ENCODE measurements around the gene SRCIN1. TPM values are rescaled to one million over a fixed set of nuclear protein-coding genes. Genes with fewer than 3 reads are reported as not detected.

SRCIN1 gene
- total RNA-seq, 1 donor from 2014 or later = 0.21 TPM

DNA sequence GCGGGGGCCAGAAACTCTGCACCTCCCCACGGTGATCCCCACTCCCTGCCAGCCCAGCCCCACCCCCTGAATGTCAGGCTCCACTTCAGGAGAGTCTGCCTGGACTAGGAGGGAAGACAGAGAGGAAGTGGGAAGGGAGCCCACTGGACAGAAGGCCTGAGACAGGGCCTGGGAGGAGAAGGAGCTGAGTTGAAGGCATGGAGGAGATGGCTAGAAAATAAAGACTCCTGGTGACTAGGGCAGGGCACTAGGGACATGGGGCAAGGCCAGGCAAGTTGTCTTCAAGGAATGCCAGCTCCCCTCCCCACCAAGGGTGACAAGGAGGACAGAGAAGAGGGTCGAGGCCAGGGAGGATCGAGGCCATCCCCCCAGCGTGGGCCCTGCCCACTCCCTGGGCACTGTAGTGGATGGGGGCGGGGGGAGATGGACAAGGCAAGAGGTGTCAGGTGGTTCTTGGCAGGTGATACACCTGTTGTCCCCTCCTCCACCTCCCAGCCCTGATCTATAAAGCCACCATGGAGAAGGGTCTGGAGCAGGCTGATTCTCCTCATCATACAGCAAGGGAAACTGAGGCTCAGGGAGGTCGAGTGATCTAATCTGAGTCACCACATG is 19.7 kb downstream of the SRCIN1 start:
- H3K27me3 Mint-ChIP-seq = peaks cover 67% of the 10 kb centered on the region
- no peak for DNase-seq
- intact Hi-C loops (cut with micrococcal nuclease) = no loop called here
- no peak overlapping the region for H3K27ac Mint-ChIP-seq
- H3K4me3 Mint-ChIP-seq = no peak overlapping the region
- no peaks in the 10 kb centered on the region for H3K9me3 Mint-ChIP-seq
- no peaks in the 10 kb centered on the region for H3K36me3 Mint-ChIP-seq (ENCODE audit: low read depth)
- H3K4me1 Mint-ChIP-seq = peaks cover 17% of the 10 kb centered on the region

DNA sequence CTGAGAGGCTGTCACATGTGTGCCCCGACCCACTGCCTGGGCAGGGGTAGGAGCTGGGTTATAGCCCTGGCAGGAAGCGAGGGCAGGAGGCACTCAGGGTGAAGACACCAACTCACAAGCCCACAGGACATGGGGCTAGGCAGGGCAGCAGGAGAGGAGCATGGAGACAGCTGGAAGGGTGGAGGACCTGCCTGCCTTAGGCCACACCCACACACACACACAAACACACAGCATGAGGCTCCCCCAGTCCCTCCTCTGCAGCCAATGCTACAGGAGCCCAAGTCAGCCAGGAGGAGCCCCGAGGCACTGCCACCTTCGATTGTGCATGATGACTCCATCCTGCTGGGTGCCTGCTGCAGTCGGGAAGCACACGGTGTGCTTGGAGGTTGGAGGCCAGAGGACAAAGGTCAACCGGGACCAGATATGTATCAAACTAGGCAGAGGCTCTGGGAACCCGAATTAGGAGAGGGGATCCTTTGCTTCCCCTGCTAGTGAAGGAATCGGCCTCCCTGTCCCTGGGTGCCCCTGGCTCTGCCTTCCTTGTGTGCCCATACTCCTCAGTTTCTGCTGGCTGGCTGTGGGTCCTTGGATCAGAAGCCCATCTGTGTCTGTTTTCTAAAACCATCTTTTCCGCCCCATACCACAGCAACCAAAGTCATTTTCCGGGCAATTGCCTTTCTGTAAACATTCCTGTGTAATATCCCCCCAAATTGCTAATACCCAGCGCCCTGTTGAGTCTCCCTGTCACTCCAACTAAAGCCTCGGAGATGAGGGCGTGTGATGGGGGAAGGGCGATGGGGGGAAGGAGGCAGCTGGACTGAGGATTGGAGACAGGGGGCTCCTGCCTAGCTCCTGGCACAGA is 20.5 kb downstream of the SRCIN1 start:
- intact Hi-C loops (cut with micrococcal nuclease) = no loop called here
- peaks cover 16% of the 10 kb centered on the region for H3K4me1 Mint-ChIP-seq

DNA sequence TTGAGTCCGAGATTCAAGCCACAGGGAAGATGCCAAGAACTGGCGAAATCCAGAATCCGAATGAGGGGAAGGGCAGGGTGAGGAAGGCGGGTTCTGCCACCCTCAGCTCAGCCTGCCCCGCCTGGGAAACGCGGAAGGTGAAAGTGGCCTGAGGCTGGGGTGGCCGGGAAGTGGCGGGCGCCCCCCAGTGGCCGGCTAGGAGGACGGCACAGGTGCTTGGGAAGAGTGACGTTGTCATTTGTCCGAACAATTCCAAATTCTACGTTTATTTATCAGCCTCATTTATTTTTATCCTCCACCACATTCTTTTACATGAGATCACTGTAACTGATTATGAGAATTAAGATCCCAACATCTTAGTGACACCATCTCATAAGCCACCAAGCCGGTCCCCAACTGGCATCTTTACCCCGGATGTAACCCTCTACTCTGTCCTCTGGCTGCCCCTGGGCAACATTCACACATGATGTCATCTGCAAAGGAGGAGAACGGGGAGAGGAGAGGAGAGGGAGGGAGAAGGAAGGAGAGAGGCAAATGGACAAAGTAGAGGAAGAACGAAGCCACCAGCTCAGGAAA is 21.3 kb downstream of the SRCIN1 start:
- H3K4me3 Mint-ChIP-seq = peak overlapping the region; percentile 46
- intact Hi-C loops (cut with micrococcal nuclease) = loop anchor here (1.0 kb wide), 1 partner anchor 26 kb away; no protein-coding TSS in a partner anchor
- peak overlapping the region; percentile 57 for H3K27ac Mint-ChIP-seq
- H3K4me1 Mint-ChIP-seq = peaks cover 16% of the 10 kb centered on the region
- no peaks in the 10 kb centered on the region for H3K36me3 Mint-ChIP-seq (ENCODE audit: low read depth)
- H3K27me3 Mint-ChIP-seq = peaks cover 70% of the 10 kb centered on the region
- peak; percentile 88 for DNase-seq
- no peaks in the 10 kb centered on the region for H3K9me3 Mint-ChIP-seq

More for the DNA sequence above, 20.5 kb downstream of the SRCIN1 start:
- DNase-seq = no peak
- H3K9me3 Mint-ChIP-seq = no peaks in the 10 kb centered on the region
- no peak overlapping the region for H3K4me3 Mint-ChIP-seq
- H3K27ac Mint-ChIP-seq = no peak overlapping the region
- no peaks in the 10 kb centered on the region for H3K36me3 Mint-ChIP-seq (ENCODE audit: low read depth)
- H3K27me3 Mint-ChIP-seq = peaks cover 66% of the 10 kb centered on the region

- Mint-ChIP-seq H3K27ac (no peak overlapping the region), H3K27me3 (peaks cover 73% of the 10 kb centered on the region), H3K4me3 (no peak overlapping the region), H3K9me3 (no peaks in the 10 kb centered on the region), H3K4me1 (peaks cover 16% of the 10 kb centered on the region), H3K36me3 (ENCODE audit: low read depth) (no peaks in the 10 kb centered on the region)
- intact Hi-C loops (cut with micrococcal nuclease) = loop anchor here (1.0 kb wide), 1 partner anchor 26 kb away; no protein-coding TSS in a partner anchor
- no peak for DNase-seq
Observed at GRCh38 chr17:38583828-38584349, 21.9 kb downstream of the SRCIN1 start.

- no peak overlapping the region for H3K4me3 Mint-ChIP-seq
- intact Hi-C loops (cut with micrococcal nuclease) = no loop called here
Observed at GRCh38 chr17:38583176-38583575, 22.6 kb downstream of the SRCIN1 start.

GRCh38 chr17:38582069-38582468 is 23.7 kb downstream of the SRCIN1 start:
- intact Hi-C loops (cut with micrococcal nuclease) = no loop called here

More at GRCh38 chr17:38583176-38583575, 22.6 kb downstream of the SRCIN1 start:
- Mint-ChIP-seq H3K4me1 (peaks cover 16% of the 10 kb centered on the region), H3K9me3 (no peaks in the 10 kb centered on the region), H3K27ac (no peak overlapping the region), H3K27me3 (peaks cover 70% of the 10 kb centered on the region), H3K36me3 (ENCODE audit: low read depth) (no peaks in the 10 kb centered on the region)
- DNase-seq = no peak

DNA sequence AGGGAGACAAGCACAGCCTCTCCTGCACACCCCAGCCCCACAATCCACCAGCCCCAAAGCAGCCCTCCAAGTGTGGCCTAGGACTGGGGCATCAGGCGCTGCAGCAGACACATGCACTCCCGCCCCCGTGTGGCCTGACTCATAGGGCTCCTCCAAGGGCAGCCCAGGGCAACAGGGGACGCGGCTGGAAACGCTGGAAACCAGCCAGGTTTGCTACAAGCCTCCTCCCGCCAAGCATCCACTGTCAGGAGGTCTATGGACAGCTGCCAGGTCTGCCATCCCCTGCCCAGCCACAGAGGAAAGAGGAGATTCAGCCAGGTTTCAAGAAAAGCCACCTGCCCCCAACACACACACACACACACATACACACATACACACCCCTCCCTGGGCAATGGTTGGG is 25.8 kb downstream of the SRCIN1 start:
- H3K4me1 Mint-ChIP-seq = peaks cover 9% of the 10 kb centered on the region
- no peaks in the 10 kb centered on the region for H3K9me3 Mint-ChIP-seq
- H3K4me3 Mint-ChIP-seq = no peak overlapping the region
- no peak for DNase-seq
- no peaks in the 10 kb centered on the region for H3K36me3 Mint-ChIP-seq (ENCODE audit: low read depth)
- H3K27me3 Mint-ChIP-seq = peaks cover 79% of the 10 kb centered on the region
- no peak overlapping the region for H3K27ac Mint-ChIP-seq
- intact Hi-C loops (cut with micrococcal nuclease) = no loop called here

More at GRCh38 chr17:38582069-38582468, 23.7 kb downstream of the SRCIN1 start:
- H3K4me1 Mint-ChIP-seq = peaks cover 11% of the 10 kb centered on the region
- H3K27me3 Mint-ChIP-seq = peaks cover 71% of the 10 kb centered on the region
- H3K4me3 Mint-ChIP-seq = no peak overlapping the region
- no peak for DNase-seq
- no peak overlapping the region for H3K27ac Mint-ChIP-seq
- no peaks in the 10 kb centered on the region for H3K36me3 Mint-ChIP-seq (ENCODE audit: low read depth)
- H3K9me3 Mint-ChIP-seq = no peaks in the 10 kb centered on the region

- H3K4me1 Mint-ChIP-seq = peaks cover under 1% of the 10 kb centered on the region
- H3K9me3 Mint-ChIP-seq = no peaks in the 10 kb centered on the region
- H3K27ac Mint-ChIP-seq = no peak overlapping the region
- peaks cover 78% of the 10 kb centered on the region for H3K27me3 Mint-ChIP-seq
- no peak for DNase-seq
- intact Hi-C loops (cut with micrococcal nuclease) = no loop called here
- no peak overlapping the region for H3K4me3 Mint-ChIP-seq
- no peaks in the 10 kb centered on the region for H3K36me3 Mint-ChIP-seq (ENCODE audit: low read depth)
Observed at GRCh38 chr17:38579083-38579480, 26.7 kb downstream of the SRCIN1 start.

DNA sequence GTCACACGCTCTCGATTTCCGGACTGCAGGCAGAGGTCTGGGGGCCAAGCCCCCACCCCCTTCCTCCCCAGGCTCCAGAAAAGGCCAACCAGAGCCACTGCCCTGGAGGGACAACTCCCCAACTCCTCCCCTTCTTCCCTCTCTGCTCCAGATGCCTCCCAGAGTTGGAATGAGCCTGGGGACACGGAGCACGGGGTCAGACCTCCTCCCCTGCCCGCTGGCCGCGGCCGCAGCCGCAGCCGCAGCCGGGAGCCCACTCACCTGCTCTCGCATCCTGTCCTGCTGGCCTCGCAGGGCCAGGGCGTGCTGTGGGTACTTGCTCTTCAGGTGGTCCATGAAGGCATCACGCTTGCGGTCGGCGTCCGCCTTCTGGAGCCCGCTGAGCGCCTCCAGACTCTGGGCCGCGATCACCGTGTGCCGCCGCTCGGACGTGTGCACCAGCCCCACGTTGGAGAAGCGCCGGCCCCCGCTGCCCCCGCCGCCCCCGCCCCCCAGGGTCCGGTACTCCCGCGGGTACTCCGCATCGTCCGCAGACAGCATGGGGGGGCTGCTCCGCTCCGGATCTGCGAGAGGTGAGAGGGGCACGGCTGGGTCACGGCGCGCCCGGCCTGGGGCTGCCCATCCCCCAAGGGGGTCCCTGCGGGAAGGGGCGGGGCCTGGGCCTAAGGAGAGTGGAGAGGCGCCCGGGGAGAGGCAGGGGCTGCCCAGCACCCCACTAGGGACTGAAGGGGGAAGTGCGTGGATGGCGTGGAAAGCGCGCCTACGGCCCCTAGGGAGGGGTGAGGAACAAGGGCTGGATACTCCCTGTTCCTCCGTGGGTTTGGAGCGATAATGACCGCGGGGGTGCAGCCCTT is 27.3 kb downstream of the SRCIN1 start:
- H3K27me3 Mint-ChIP-seq = peaks cover 81% of the 10 kb centered on the region
- H3K36me3 Mint-ChIP-seq (ENCODE audit: low read depth) = no peaks in the 10 kb centered on the region
- no peaks in the 10 kb centered on the region for H3K4me1 Mint-ChIP-seq
- no peaks in the 10 kb centered on the region for H3K9me3 Mint-ChIP-seq
- no peak for DNase-seq
- no peak overlapping the region for H3K4me3 Mint-ChIP-seq
- no peak overlapping the region for H3K27ac Mint-ChIP-seq
- intact Hi-C loops (cut with micrococcal nuclease) = no loop called here

DNA sequence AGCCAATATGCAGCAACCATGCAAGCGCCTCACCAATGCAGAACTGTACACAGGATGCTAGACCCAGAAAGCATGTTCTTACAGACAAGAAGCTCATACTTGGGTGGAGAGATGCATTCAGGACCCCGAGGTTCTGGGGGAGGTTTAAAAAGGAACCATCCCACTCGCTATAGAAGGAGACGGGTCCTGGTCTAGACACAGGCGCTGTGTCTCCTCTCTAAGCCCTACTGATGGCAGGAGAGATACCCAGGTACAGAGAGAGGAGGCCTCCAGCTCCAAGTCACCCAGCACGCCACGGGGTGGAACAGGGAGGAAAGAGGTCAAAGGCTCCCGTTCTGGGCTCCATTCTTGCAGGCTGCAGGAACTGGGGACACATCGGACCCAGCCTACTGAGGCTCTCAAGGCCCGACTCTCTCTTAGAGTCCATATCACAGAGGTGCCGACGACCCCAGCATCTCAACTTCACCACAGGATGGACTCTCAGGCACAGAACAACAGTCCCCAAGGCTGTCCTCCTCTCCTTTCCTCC is 28.0 kb downstream of the SRCIN1 start:
- H3K9me3 Mint-ChIP-seq = no peaks in the 10 kb centered on the region
- DNase-seq = no peak
- no peaks in the 10 kb centered on the region for H3K36me3 Mint-ChIP-seq (ENCODE audit: low read depth)
- H3K27ac Mint-ChIP-seq = no peak overlapping the region
- no peak overlapping the region for H3K4me3 Mint-ChIP-seq
- no peaks in the 10 kb centered on the region for H3K4me1 Mint-ChIP-seq
- peaks cover 82% of the 10 kb centered on the region for H3K27me3 Mint-ChIP-seq
- intact Hi-C loops (cut with micrococcal nuclease) = no loop called here

DNA sequence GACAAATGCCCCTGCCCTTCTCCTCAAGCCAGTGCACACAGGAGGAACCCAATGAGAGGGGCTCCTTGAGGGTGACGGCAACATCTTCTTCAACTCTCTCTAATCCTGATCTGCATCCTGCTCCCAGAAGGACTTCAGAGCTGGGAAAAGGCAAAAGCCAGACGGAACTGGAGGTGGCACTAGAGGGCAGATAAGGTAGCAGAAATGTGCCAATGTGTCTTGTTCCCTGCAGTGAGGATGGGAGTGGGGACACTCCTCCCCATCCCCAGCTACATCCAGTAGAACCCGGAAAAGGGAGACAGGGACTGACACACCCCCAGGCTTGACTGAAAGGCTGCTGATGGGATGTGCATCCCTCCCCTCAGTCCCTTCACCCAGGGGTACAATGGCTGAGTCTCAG is 28.5 kb downstream of the SRCIN1 start:
- H3K27me3 Mint-ChIP-seq = peaks cover 78% of the 10 kb centered on the region
- H3K9me3 Mint-ChIP-seq = no peaks in the 10 kb centered on the region
- DNase-seq = no peak
- no peak overlapping the region for H3K4me3 Mint-ChIP-seq
- H3K27ac Mint-ChIP-seq = no peak overlapping the region
- H3K4me1 Mint-ChIP-seq = no peaks in the 10 kb centered on the region
- no peaks in the 10 kb centered on the region for H3K36me3 Mint-ChIP-seq (ENCODE audit: low read depth)
- intact Hi-C loops (cut with micrococcal nuclease) = no loop called here

- H3K4me3 Mint-ChIP-seq = no peak overlapping the region
- H3K9me3 Mint-ChIP-seq = no peaks in the 10 kb centered on the region
- no peak overlapping the region for H3K27ac Mint-ChIP-seq
- H3K4me1 Mint-ChIP-seq = peaks cover 2% of the 10 kb centered on the region
- peaks cover 82% of the 10 kb centered on the region for H3K27me3 Mint-ChIP-seq
- intact Hi-C loops (cut with micrococcal nuclease) = no loop called here
- no peaks in the 10 kb centered on the region for H3K36me3 Mint-ChIP-seq (ENCODE audit: low read depth)
- DNase-seq = no peak
Observed at GRCh38 chr17:38575781-38576180, 30.0 kb downstream of the SRCIN1 start.

- Mint-ChIP-seq H3K27ac (no peak overlapping the region), H3K9me3 (no peaks in the 10 kb centered on the region), H3K27me3 (peaks cover 80% of the 10 kb centered on the region), H3K4me1 (peaks cover 2% of the 10 kb centered on the region), H3K4me3 (no peak overlapping the region), H3K36me3 (ENCODE audit: low read depth) (no peaks in the 10 kb centered on the region)
- intact Hi-C loops (cut with micrococcal nuclease) = loop anchor here (5.0 kb wide), 1 partner anchor 1028 kb away; no protein-coding TSS in a partner anchor
- no peak for DNase-seq
Observed at GRCh38 chr17:38574712-38575111, 31.0 kb downstream of the SRCIN1 start.

Measured in activated CD4-positive, alpha-beta T cell treated with anti-CD3 and anti-CD28 coated beads, Interleukin-2, amount 10 ng/mL, durations not matched to agents 24 days and 14 days (primary cell).